Mesendoderm (in vitro differentiated cells): ENCODE results near the gene CYP26C1.
A peak's percentile ranks its signal among the peaks of the same experiment; 100 is the strongest.
"Not testable (repeated sequence)": the region's sequence is repeated elsewhere in the genome, so short reads cannot be mapped to it uniquely, and the experiment has no call there.

Experiments used
- DNase-seq: peaks from one replicate; pipeline ENCODE4 v3.0.0; 2013
- H2AK5ac ChIP-seq: 2 replicates; pipeline ENCODE4 v1.6.1; 2013; ENCODE audit warnings: low read length, inconsistent platforms
- H2BK120ac ChIP-seq: 2 replicates; pipeline ENCODE4 v1.6.1; 2013; ENCODE audit warnings: low read depth, mild to moderate bottlenecking, low read length, moderate library complexity, mixed read lengths
- H2BK15ac ChIP-seq: replicated peaks from 2 replicates; pipeline ENCODE4 v1.6.1; 2013; ENCODE audit warnings: low read depth, mild to moderate bottlenecking, moderate library complexity
- H2BK5ac ChIP-seq: 2 replicates; pipeline ENCODE4 v1.6.1; 2013; ENCODE audit warnings: low read length, inconsistent platforms
- H3K18ac ChIP-seq: 2 replicates; pipeline ENCODE4 v1.6.1; 2013; ENCODE audit warnings: mild to moderate bottlenecking, low read length, mixed read lengths
- H3K23ac ChIP-seq: one replicate; pipeline ENCODE4 v1.6.1; 2013; ENCODE audit warnings: low read length
- H3K27ac ChIP-seq: 2 replicates; pipeline ENCODE4 v1.5.1; 2013; ENCODE audit warnings: low read depth, mild to moderate bottlenecking, inconsistent platforms, low read length, moderate library complexity
- H3K27me3 ChIP-seq: 2 replicates; pipeline ENCODE4 v1.6.1; 2013; ENCODE audit warnings: low read length, control low read depth, mild to moderate bottlenecking, inconsistent platforms; ENCODE audit not compliant: insufficient read depth, poor library complexity
- H3K36me3 ChIP-seq: 2 replicates; pipeline ENCODE4 v1.6.1; 2013; ENCODE audit warnings: low read length, inconsistent platforms; ENCODE audit not compliant: control insufficient read depth, insufficient read depth
- H3K4ac ChIP-seq: one replicate; pipeline ENCODE4 v1.6.1; 2013; ENCODE audit warnings: low read depth, mild to moderate bottlenecking, low read length, moderate library complexity
- H3K4me1 ChIP-seq: 2 replicates; pipeline ENCODE4 v1.6.1; 2013; ENCODE audit warnings: low read depth, low read length, inconsistent platforms; ENCODE audit not compliant: control insufficient read depth
- H3K4me2 ChIP-seq: 2 replicates; pipeline ENCODE4 v1.6.1; 2013; ENCODE audit warnings: low read length
- H3K4me3 ChIP-seq: 2 replicates; pipeline ENCODE4 v1.5.1; 2013; ENCODE audit warnings: mild to moderate bottlenecking, low read length
- H3K56ac ChIP-seq: one replicate; pipeline ENCODE4 v1.6.1; 2013; ENCODE audit warnings: low read length
- H3K79me1 ChIP-seq: 2 replicates; pipeline ENCODE4 v1.6.1; 2013; ENCODE audit warnings: low read length, inconsistent platforms
- H3K79me2 ChIP-seq: 2 replicates; pipeline ENCODE4 v1.6.1; 2013; ENCODE audit warnings: mild to moderate bottlenecking, low read length; ENCODE audit not compliant: control insufficient read depth, insufficient read depth
- H3K9ac ChIP-seq: 2 replicates; pipeline ENCODE4 v1.6.1; 2013; ENCODE audit warnings: low read length, inconsistent platforms
- H4K5ac ChIP-seq: one replicate; pipeline ENCODE4 v1.6.1; 2013; ENCODE audit warnings: low read length
- H4K8ac ChIP-seq: one replicate; pipeline ENCODE4 v1.6.1; 2013; ENCODE audit warnings: low read depth, mild to moderate bottlenecking, control low read depth, low read length, moderate library complexity
- WGBS: extraction: QIAGEN DNeasy Blood & Tissue Kit; methylation state at CpG from one replicate; pipeline ENCODE4 v1.1.7; 2013; ENCODE audit warnings: low lambda C conversion rate, missing lambda C conversion rate; ENCODE audit not compliant: insufficient coverage; ENCODE audit errors: extremely low coverage; 5-methylcytosine and 5-hydroxymethylcytosine counted together

CYP26C1 gene

DNA sequence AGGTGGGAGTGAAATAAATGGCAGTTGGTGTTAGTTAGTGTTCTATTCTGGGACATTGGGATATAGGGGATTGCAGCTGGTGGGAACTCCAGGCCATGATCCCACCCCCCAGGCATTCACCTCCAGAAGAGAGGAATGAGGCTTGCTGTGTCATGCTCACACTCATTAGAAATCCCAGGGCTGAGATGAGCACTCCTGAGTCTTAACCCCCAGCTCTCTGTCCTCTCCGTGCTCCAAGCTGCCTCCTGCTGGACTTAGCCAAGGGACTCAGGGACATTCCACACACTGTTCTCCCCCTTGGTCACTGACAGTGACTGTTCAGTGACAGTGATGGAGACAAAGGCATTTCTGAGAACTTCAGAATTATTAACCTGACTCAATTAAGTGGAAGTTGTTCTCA lies 34.6 kb downstream of the CYP26C1 start:
- Histone ChIP-seq H4K8ac (no peak overlapping the region), H3K18ac (peak overlapping the region; percentile 61), H4K5ac (no peak overlapping the region), H3K56ac (peak overlapping the region; percentile 40), H3K4me2 (no peak overlapping the region), H3K27me3 (no peaks in the 10 kb centered on the region), H2AK5ac (no peak overlapping the region), H3K9ac (no peak overlapping the region), H3K27ac (no peak overlapping the region), H3K79me1 (no peaks in the 10 kb centered on the region), H3K79me2 (no peaks in the 10 kb centered on the region), H3K4me3 (no peak overlapping the region), H3K4me1 (peaks cover 4% of the 10 kb centered on the region), H2BK15ac (no peak overlapping the region), H3K36me3 (no peaks in the 10 kb centered on the region), H2BK120ac (no peak overlapping the region), H3K4ac (no peak overlapping the region), H2BK5ac (no peak overlapping the region), H3K23ac (no peak overlapping the region)
- WGBS, result no CpG with 5 or more reads among the region's 1 CpG
- peak; percentile 72 for DNase-seq

DNA sequence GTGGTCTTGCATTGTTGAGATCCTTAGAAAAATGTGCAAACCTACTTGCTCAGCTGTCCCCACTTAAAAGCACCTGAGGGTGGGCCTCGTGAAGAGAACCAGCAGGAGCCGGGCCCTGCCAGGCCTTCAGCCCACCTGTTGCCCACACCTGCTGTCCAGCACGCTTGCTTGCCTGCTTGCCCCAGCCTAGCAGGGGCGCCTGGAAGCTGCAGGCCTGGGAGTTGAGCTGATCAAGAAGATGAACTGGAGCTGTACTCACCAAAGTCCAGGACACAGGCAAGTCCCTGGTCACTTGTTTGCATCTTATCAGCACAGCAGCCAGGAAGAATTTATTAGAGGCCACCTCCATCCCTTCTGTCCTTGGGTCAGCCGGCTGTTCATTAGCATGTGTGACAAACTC lies 36.3 kb downstream of the CYP26C1 start:
- no peak overlapping the region for H4K5ac ChIP-seq
- peak overlapping the region; percentile 30 for H2BK120ac ChIP-seq
- H3K23ac ChIP-seq, result no peak overlapping the region
- DNase-seq, result no peak
- H2AK5ac ChIP-seq, result no peak overlapping the region
- H3K4me2 ChIP-seq, result no peak overlapping the region
- H3K79me1 ChIP-seq, result no peaks in the 10 kb centered on the region
- no peak overlapping the region for H2BK15ac ChIP-seq
- no peak overlapping the region for H3K56ac ChIP-seq
- no peak overlapping the region for H3K9ac ChIP-seq
- WGBS, result no CpG with 5 or more reads among the region's 5 CpGs
- H3K36me3 ChIP-seq, result no peaks in the 10 kb centered on the region
- H2BK5ac ChIP-seq, result peak overlapping the region; percentile 20
- H3K79me2 ChIP-seq, result no peaks in the 10 kb centered on the region
- H3K27ac ChIP-seq, result peak overlapping the region; percentile 84
- no peak overlapping the region for H3K4ac ChIP-seq
- H3K18ac ChIP-seq, result peak overlapping the region; percentile 33
- H3K4me1 ChIP-seq, result peaks cover 4% of the 10 kb centered on the region
- no peak overlapping the region for H3K4me3 ChIP-seq
- no peak overlapping the region for H4K8ac ChIP-seq
- no peaks in the 10 kb centered on the region for H3K27me3 ChIP-seq

DNA sequence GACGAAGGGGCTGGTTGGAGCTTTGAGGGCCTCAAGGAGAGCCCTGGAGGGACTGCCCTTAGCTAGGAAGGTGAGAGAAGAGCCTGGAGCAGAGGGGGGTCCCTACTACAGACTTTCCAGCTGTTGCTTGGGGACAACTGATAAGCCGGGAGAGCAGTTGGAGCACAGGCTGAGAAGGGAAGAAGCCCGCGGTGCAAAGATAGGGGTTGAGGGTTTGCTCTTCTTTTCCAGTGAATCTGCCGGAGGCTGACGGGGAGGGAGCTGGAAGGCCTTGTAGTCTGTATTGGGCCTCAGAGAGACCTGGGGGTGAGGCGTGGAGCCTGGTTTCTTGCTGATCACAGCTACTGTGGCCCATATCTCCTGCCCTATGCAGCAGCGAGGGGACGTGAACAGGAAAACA lies 36.8 kb downstream of the CYP26C1 start:
- H4K5ac ChIP-seq, result no peak overlapping the region
- DNase-seq, result peak; percentile 91
- no peaks in the 10 kb centered on the region for H3K79me2 ChIP-seq
- no peak overlapping the region for H3K4me3 ChIP-seq
- peak overlapping the region; percentile 36 for H3K18ac ChIP-seq
- H2BK15ac ChIP-seq, result no peak overlapping the region
- H2BK5ac ChIP-seq, result peak overlapping the region; percentile 84
- peak overlapping the region; percentile 83 for H3K56ac ChIP-seq
- H3K23ac ChIP-seq, result peak overlapping the region; percentile 51
- no peaks in the 10 kb centered on the region for H3K36me3 ChIP-seq
- no peaks in the 10 kb centered on the region for H3K27me3 ChIP-seq
- no peak overlapping the region for H2BK120ac ChIP-seq
- no peak overlapping the region for H2AK5ac ChIP-seq
- peak overlapping the region; percentile 38 for H3K4ac ChIP-seq
- no peaks in the 10 kb centered on the region for H3K79me1 ChIP-seq
- peaks cover 4% of the 10 kb centered on the region for H3K4me1 ChIP-seq
- H3K27ac ChIP-seq, result peak overlapping the region; percentile 84
- no peak overlapping the region for H3K4me2 ChIP-seq
- H4K8ac ChIP-seq, result no peak overlapping the region
- no CpG with 5 or more reads among the region's 9 CpGs for WGBS
- H3K9ac ChIP-seq, result peak overlapping the region; percentile 53

DNA sequence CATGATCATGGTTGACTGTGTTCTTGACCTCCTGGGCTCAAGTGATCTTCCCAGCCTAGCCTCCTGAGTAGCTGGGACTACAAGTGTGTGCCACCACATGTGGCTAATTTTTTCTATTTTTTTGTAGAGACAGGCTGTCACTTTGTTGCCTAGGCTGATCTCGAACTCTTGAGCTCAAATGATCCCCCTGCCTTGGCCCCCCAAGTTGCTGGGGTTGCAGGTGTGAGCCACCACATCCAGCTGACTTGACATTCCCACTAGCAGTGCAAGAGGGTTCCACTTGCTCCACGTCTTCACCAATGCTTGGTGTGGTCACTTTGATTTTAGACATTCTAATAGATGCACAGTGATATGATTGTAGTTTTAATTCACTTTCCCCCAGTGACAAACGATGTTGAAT lies 38.2 kb downstream of the CYP26C1 start:
- no peak overlapping the region for H2BK120ac ChIP-seq
- H3K9ac ChIP-seq, result no peak overlapping the region
- H3K27me3 ChIP-seq, result no peaks in the 10 kb centered on the region
- H3K79me1 ChIP-seq, result no peaks in the 10 kb centered on the region
- H3K4ac ChIP-seq, result no peak overlapping the region
- H3K36me3 ChIP-seq, result no peaks in the 10 kb centered on the region
- no peak overlapping the region for H3K4me3 ChIP-seq
- peak overlapping the region; percentile 76 for H3K18ac ChIP-seq
- H2BK5ac ChIP-seq, result no peak overlapping the region
- no peaks in the 10 kb centered on the region for H3K79me2 ChIP-seq
- H3K23ac ChIP-seq, result no peak overlapping the region
- H3K4me1 ChIP-seq, result peaks cover 4% of the 10 kb centered on the region
- H4K8ac ChIP-seq, result no peak overlapping the region
- no peak overlapping the region for H2AK5ac ChIP-seq
- no peak overlapping the region for H3K27ac ChIP-seq
- no peak overlapping the region for H3K56ac ChIP-seq
- H3K4me2 ChIP-seq, result no peak overlapping the region
- H2BK15ac ChIP-seq, result no peak overlapping the region
- DNase-seq, result no peak
- no CpG with 5 or more reads among the region's 3 CpGs for WGBS
- H4K5ac ChIP-seq, result no peak overlapping the region

DNA sequence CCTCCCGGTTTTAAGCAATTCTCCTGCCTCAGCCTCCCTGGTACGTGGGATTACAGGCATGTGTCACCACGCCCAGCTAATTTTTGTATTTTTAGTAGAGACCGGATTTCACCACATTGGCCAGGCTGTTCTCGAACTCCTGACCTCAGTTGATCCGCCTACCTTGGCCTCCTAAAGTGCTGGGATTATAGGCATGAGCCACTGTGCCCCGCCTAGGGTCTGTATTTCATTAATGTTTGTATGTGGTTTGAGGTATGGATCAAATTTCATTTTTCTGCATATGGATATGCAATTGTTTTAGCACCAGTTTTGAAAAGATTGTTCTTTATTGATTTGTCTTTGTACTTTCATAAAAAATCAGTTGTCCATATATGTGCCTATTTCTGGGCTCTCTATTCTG lies 39.1 kb downstream of the CYP26C1 start:
- no peak overlapping the region for H2BK120ac ChIP-seq
- DNase-seq, result no peak
- H3K18ac ChIP-seq, result no peak overlapping the region
- no peak overlapping the region for H3K9ac ChIP-seq
- no peaks in the 10 kb centered on the region for H3K79me2 ChIP-seq
- H2BK15ac ChIP-seq, result no peak overlapping the region
- no peak overlapping the region for H3K4me3 ChIP-seq
- H2AK5ac ChIP-seq, result no peak overlapping the region
- peaks cover 4% of the 10 kb centered on the region for H3K4me1 ChIP-seq
- H4K5ac ChIP-seq, result no peak overlapping the region
- H3K27ac ChIP-seq, result no peak overlapping the region
- H3K23ac ChIP-seq, result no peak overlapping the region
- H3K56ac ChIP-seq, result peak overlapping the region; percentile 10
- H3K79me1 ChIP-seq, result no peaks in the 10 kb centered on the region
- H3K4me2 ChIP-seq, result no peak overlapping the region
- H3K36me3 ChIP-seq, result no peaks in the 10 kb centered on the region
- WGBS, result no CpG with 5 or more reads among the region's 7 CpGs
- no peaks in the 10 kb centered on the region for H3K27me3 ChIP-seq
- no peak overlapping the region for H3K4ac ChIP-seq
- H4K8ac ChIP-seq, result no peak overlapping the region
- H2BK5ac ChIP-seq, result no peak overlapping the region

DNA sequence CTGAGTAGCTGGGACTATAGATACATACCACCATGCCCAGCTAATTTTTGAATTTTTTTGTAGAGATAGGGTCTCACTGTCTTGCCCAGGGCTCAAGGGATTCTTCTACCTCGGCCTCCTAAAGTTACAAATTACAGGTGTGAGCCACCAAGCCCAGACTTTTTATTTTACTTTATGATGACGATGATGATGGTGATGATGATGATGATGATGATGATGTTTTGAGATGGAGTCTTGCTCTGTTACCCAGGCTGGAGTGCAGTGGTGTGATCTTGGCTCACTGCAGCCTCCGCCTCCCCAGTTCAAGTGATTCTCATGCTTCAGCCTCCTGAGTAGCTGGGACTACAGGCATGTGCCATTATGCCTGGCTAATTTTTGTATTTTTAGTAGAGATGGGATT lies 40.5 kb downstream of the CYP26C1 start:
- H3K36me3 ChIP-seq, DNase-seq, H3K79me1 ChIP-seq, H3K9ac ChIP-seq, H3K27me3 ChIP-seq, H3K79me2 ChIP-seq, H4K5ac ChIP-seq, H2BK15ac ChIP-seq, H3K56ac ChIP-seq, H3K4me3 ChIP-seq, H2AK5ac ChIP-seq, H4K8ac ChIP-seq, H3K4me1 ChIP-seq, H2BK5ac ChIP-seq, H3K4me2 ChIP-seq, H3K4ac ChIP-seq, H3K27ac ChIP-seq, H3K23ac ChIP-seq, H2BK120ac ChIP-seq, H3K18ac ChIP-seq: not testable (repeated sequence)
- no CpG with 5 or more reads among the region's 3 CpGs for WGBS
